ENCODE data around the gene TRPM2.

Gene TRPM2

GRCh38 chr21:44445145-44445812, 91.9 kb downstream of the TRPM2 start:
- DNase-seq (ENCODE audit: low spot score), result no peak

GRCh38 chr21:44448651-44449131, 95.3 kb downstream of the TRPM2 start:
- DNase-seq (ENCODE audit: low spot score), result no peak

GRCh38 chr21:44449473-44450363, 96.3 kb downstream of the TRPM2 start:
- no peak for DNase-seq (ENCODE audit: low spot score)

GRCh38 chr21:44450402-44450801, 97.0 kb downstream of the TRPM2 start:
- DNase-seq (ENCODE audit: low spot score), result no peak

GRCh38 chr21:44450999-44451398, 97.6 kb downstream of the TRPM2 start:
- DNase-seq (ENCODE audit: low spot score), result no peak

GRCh38 chr21:44453120-44453519, 99.7 kb downstream of the TRPM2 start:
- no peak for DNase-seq (ENCODE audit: low spot score)

- no peak for DNase-seq (ENCODE audit: low spot score)
These were observed 100.6 kb downstream of the TRPM2 start for GRCh38 chr21:44454058-44454457.

GRCh38 chr21:44454747-44455523, 101.5 kb downstream of the TRPM2 start, which contains the start of gene LRRC3:
TSS of gene LRRC3 (plus strand) at chr21:44455510. CDS start at chr21:44456645, 1,135 bp downstream.
- DNase-seq (ENCODE audit: low spot score), result no peak

GRCh38 chr21:44455524-44456213, 102.2 kb downstream of the TRPM2 start:
- DNase-seq (ENCODE audit: low spot score), result no peak

- DNase-seq (ENCODE audit: low spot score), result no peak
These were observed 102.9 kb downstream of the TRPM2 start for GRCh38 chr21:44456214-44456914.

- no peak for DNase-seq (ENCODE audit: low spot score)
These were observed 103.7 kb downstream of the TRPM2 start for GRCh38 chr21:44456915-44457736.

GRCh38 chr21:44458971-44459711, 105.7 kb downstream of the TRPM2 start:
- DNase-seq (ENCODE audit: low spot score), result no peak

GRCh38 chr21:44459712-44460440, 106.5 kb downstream of the TRPM2 start:
- no peak for DNase-seq (ENCODE audit: low spot score)

- no peak for DNase-seq (ENCODE audit: low spot score)
These were observed 107.0 kb downstream of the TRPM2 start for GRCh38 chr21:44460441-44460755.

- no peak for DNase-seq (ENCODE audit: low spot score)
These were observed 107.6 kb downstream of the TRPM2 start for GRCh38 chr21:44461005-44461404.

- no peak for DNase-seq (ENCODE audit: low spot score)
These were observed 108.1 kb downstream of the TRPM2 start for GRCh38 chr21:44461464-44462001.

- no peak for DNase-seq (ENCODE audit: low spot score)
These were observed 108.8 kb downstream of the TRPM2 start for GRCh38 chr21:44462086-44462833.

- no peak for DNase-seq (ENCODE audit: low spot score)
These were observed 109.4 kb downstream of the TRPM2 start for GRCh38 chr21:44462834-44463200.
